GM15510 (cell line): ENCODE data around the gene PPP1R7.

ENCODE experiments used
- POLR2A ChIP-seq: IDR thresholded peaks from 3 replicates; pipeline ENCODE4 v1.6.1; 2011; ENCODE audit warnings: borderline replicate concordance; ENCODE audit not compliant: insufficient read length; ENCODE audit errors: extremely low read depth

Gene PPP1R7

DNA sequence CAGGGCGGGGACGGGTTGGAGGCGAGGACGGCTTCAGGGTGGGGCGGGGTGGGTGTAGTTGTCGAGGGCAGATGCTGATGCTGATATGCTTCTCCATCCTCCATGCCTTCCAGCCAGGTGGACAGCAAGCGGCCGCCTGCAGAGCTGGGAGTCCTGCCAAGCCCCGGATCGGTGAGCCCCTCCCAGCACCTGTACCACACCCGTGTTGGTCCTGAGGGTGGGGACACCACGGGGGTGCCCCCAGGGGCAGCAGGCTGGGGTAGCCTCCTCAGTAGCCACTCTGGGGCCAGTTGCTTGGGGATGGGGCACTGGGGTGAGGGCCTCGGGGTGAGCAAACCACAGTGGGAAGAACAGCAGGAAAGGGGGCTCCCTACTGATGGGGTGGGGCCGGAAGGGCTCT lies 40.8 kb downstream of the PPP1R7 start:
- TF ChIP-seq POLR2A, result no peak

GRCh38 chr2:241193271-241193670 lies 43.0 kb downstream of the PPP1R7 start:
- no peak for TF ChIP-seq POLR2A

- TF ChIP-seq POLR2A, result no peak
Observed at GRCh38 chr2:241194811-241195210, 44.5 kb downstream of the PPP1R7 start.

- no peak for TF ChIP-seq POLR2A
Observed at GRCh38 chr2:241195506-241196130, 45.4 kb downstream of the PPP1R7 start.

- TF ChIP-seq POLR2A, result no peak
Observed at GRCh38 chr2:241197947-241198346, 47.7 kb downstream of the PPP1R7 start.

- no peak for TF ChIP-seq POLR2A
Observed at GRCh38 chr2:241198381-241199279, 48.4 kb downstream of the PPP1R7 start.

- TF ChIP-seq POLR2A, result no peak
Observed at GRCh38 chr2:241199286-241199685, 49.0 kb downstream of the PPP1R7 start.

DNA sequence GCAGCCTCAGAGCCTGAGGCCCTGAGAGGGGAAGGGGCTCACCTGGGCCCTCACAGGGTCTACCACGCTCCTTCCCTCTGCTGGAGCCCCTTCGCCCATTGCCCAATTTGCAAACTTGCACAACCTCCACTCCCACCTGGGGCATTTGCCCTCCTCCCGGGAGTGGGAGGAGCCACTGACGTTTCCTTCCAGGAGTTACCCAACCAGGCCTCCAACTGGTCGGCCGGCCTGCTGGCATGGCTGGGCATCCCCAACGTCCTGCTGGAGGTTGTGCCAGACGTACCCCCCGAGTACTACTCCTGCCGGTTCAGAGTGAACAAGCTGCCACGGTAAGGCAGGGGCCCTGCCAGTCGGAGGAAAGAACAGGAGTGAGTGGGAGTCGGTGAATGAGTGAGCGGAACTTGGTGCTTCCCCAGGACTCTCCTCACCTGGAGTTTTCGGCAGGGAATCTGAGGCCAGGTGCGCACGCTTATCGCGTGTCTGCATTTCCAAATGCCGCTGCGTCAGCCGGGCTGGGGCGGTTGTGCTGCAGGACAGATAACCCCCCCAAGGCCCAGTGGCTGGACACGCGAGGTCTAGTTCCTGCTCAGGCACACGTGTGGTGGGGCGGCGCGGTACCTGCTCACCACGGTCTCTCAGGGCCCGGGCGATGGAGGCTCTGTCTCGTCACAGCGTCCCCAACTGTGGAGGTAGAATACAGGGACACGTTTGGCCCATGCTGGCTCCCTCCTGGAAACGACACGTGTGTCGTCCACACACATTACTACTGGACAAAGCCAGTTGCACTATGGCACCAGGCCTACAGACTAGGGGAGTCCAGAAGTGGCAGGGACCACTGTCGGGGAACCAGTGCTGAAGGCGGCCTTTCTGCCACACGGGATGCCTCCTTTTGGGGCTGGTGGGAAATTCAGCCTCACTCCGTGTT lies 49.9 kb downstream of the PPP1R7 start:
- TF ChIP-seq POLR2A, result no peak

DNA sequence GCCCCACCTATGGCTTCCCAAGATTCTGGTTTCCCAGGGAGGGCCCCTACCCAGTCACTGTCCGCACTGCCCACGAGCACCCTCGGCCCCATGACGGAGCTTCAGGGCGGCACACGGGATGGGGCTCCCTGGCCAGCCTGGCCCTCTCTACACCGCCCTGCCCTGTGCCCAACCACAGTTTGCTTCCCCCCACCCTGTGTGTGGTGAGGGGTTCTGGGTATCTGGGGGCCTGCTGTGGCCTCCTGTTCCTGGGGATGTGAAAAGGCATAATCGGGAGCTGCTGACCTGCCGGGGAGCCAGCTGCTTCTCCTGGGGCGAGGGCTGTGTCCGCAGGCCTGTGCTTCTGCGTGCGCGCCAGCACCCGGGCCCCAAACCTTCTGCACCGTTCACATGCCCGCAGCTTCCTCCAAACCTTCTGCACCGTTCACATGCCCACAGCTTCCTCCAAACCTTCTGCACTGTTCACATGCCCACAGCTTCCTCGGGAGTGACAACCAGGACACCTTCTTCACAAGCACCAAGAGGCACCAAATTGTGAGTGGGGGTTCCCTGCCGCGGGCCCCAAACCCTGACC lies 50.6 kb downstream of the PPP1R7 start:
- no peak for TF ChIP-seq POLR2A

- no peak for TF ChIP-seq POLR2A
Observed at GRCh38 chr2:241201445-241202267, 51.4 kb downstream of the PPP1R7 start.

DNA sequence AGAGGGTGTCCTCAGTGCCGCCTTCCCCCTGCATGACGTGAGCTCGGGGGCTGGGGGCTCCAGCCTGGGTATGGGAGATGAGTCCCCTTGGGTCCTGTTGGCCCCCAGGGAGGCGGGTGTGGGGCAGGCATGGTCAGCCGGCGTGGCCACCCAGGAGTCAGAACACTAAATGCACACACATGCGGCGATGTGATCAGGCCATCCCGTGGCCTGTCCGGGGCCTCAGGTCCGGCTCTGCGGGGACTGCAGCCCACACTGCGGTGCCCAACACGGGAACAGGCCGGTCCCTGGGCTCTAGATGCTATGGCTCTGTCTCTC lies 52.0 kb downstream of the PPP1R7 start:
- no peak for TF ChIP-seq POLR2A

DNA sequence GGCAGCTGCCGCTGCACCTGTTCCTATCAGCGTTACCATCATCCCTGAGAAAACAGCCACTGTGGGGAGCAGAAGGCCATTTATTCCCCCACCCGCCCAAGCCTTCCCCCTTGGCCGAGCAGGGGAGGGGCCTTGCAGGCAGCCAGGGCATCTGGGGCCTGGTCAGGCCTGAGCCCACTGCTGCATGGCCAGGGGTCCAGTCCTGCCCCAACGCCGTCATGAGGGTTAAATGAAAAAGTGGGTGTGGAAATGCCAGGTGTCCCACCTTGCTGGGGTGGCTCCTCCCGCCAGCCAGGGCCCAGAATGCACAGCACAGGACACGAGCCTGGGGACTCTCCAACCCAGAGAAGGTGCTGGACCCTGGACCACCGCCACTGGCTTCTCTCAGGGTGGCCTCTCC lies 52.4 kb downstream of the PPP1R7 start:
- TF ChIP-seq POLR2A, result no peak

DNA sequence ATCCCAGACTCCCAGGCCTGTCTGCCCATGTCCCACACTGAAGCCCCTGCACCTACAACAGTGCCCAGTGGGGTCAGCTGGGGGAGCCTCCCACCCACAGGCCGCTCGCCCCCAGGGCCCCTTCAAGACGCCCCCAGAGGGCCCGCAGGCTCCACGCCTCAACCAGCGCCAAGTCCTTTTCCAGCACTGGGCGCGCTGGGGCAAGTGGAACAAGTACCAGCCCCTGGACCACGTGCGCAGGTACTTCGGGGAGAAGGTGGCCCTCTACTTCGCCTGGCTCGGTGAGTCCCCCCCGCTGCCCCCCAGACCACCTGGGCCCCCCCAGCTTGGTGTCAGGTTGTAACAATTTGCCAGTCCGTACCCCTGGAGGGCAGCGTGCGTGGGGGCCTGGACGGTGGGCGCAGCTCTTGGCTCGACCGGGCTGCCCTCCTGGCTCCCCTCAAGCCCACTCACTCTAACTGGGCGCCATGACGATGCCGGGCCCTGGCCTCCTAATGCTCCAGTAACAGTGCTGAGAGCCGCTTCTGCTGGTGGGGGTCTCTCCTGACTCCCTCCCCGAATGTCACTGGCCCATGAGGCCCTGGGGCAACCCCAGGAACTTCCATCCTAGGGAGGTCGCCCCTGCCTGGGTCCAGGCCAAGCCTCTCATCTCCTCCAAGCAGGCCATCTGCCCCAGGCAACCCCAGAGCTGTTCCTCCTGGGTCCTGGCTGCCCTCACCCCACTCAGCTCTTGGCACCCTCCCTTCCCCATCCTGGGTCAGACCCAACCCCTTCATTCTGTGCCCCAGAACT lies 53.1 kb downstream of the PPP1R7 start:
- no peak for TF ChIP-seq POLR2A

DNA sequence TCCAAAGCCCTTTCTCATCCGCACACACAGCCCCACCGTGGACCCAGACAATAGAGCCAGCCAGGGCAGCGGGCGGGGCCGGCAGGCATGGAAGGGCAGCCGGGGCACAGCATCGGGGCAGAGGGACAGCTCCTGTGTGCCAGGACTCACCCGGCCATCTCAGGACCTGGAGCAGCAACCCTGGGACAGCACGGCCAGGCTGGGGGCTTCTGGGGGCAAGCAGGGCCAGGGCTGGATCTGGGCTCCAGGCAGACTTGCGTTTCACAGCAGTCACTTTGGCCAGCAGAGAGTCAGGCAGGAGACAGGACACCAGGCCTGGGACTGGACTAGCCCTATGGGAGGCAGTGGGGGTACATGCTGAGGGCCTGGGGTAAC lies 53.7 kb downstream of the PPP1R7 start:
- TF ChIP-seq POLR2A, result no peak

DNA sequence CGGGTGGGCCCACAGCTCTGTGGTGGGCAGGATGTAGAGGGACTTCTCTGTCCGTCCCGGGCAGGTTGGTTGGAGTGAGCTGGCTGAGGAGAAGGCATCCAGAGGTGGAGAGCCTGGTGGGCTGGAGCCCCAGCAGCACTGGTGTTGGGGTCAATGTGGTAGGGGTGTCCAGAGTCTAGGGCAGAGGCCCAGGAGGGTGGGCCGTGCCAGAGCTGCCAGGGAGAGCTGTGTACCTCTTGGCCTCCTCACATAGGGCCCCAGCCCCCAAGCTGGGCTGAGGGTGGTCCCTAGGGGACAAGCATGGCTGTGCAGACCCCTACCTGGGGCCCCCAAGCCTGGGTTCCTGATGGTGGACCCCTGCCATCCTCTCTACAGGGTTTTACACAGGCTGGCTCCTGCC lies 54.2 kb downstream of the PPP1R7 start:
- TF ChIP-seq POLR2A, result no peak
